ENCODE measurements around the gene LGI4. TPM values are rescaled to one million over a fixed set of nuclear protein-coding genes. Genes with fewer than 3 reads are reported as not detected.
"Not testable (repeated sequence)": the region's sequence is repeated elsewhere in the genome, so short reads cannot be mapped to it uniquely, and the experiment has no call there.

LGI4 gene
- total RNA-seq, 1 donor from 2014 or later, result not detected

DNA sequence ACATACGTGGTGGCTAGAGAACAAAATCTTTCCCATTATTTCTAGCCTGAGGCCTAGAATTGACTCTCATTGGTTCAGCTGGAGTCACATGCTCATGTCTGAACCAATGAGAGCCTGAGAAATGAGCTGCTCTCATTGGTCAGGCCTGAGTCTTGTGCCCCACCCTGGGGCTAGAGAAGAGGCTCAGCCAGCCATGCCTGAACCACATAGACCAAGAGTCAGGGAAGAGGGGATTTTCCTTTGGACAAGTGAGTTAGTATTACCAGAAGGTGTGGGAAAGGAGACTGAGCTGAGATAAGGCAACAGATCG lies 26.5 kb upstream of the LGI4 start:
- DNase-seq (ENCODE audit: extremely low read depth, low read depth, low spot score), result no peak

DNA sequence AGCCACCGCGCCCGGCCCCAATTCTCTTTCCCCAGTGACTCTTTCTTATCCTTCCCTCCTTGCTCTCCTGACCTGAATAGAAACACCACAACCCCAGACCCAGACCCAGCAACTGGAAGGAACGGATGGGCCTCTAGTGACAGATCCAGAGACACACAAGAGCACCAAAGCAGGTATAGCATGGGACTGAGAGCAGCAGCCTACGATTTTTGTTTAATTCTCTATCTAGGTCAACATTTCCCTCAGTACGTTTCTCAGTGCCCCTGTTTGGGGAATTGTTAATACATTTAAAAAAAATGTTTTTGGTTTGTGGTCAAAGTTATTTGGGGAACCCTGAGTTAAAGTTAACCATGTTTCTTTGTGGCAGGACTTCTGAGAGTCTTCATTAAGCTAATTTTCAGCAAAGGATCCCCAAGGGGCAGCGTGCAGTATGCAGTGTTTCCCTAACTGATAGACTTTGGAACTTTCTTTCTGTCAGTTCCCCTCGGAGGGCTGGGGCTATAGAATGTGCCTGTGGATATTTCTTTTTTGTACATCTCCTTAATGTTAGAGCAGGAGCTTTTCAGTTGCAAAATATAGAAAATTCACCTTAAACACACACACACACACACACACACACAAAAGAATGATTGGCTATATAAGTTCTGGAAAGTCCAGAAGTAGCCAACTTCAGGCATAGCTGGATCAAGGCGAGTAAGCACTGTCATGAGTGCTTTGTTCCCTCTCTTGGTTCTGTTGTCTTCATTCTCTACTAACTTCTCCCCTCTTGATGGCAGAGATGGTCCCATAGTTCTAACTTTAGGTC lies 26.0 kb upstream of the LGI4 start:
- no peak for DNase-seq (ENCODE audit: extremely low read depth, low read depth, low spot score)

DNA sequence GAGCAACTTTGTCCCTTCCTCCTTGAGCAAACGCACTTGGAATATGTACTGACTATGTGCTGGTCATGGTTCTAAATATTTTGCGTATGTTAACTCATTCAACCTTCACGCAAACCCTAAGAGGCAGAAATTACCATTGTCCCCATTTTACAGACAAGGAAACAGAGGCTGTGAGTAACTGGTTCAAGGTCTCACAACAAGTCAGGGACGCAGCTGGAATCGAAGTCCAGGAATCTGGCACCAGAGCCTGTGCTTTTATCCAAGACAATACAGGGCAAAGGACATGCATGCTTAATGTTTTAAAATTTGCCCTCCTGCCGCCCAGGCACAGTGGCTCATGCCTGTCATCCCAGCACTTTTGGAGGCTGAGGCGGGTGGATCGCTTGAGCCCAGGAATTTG lies 24.7 kb upstream of the LGI4 start:
- DNase-seq (ENCODE audit: extremely low read depth, low read depth, low spot score), result no peak

DNA sequence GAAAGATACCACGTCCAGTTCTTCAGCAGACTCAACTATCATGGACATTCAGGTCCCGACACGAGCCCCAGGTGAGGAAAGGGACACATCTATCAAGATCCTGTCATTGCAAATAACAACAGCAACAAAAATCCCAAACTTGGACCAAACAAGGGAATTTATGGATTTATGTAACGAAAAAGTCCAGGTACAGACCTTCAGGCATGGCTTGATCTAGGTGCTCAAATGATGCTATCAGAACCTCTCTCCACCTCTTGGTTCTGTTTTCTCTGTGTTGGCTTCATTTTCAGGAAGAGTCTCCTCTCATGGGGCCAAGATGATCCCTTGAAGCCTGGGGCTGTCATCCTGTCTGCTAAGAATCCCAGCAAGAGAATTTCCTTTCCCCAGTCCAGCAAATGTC lies 22.6 kb upstream of the LGI4 start:
- no peak for DNase-seq (ENCODE audit: extremely low read depth, low read depth, low spot score)

DNA sequence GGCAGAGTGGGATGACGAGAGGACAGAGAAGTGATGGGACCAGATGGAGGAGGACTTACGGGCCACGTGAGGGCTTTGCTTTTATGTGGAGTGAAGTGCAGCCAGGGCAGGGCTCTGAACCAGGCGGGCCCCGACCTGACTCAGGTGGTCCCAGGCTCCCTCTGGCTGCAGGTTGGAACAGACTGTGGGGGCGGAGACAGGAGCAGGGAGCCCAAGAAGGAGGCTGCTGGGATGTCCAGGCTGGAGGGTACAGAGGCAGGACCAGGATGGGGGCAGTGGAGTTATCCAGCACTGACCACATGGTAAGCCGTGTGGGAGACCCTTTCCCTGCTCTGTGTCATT lies 21.8 kb upstream of the LGI4 start:
- no peak for DNase-seq (ENCODE audit: extremely low read depth, low read depth, low spot score)

DNA sequence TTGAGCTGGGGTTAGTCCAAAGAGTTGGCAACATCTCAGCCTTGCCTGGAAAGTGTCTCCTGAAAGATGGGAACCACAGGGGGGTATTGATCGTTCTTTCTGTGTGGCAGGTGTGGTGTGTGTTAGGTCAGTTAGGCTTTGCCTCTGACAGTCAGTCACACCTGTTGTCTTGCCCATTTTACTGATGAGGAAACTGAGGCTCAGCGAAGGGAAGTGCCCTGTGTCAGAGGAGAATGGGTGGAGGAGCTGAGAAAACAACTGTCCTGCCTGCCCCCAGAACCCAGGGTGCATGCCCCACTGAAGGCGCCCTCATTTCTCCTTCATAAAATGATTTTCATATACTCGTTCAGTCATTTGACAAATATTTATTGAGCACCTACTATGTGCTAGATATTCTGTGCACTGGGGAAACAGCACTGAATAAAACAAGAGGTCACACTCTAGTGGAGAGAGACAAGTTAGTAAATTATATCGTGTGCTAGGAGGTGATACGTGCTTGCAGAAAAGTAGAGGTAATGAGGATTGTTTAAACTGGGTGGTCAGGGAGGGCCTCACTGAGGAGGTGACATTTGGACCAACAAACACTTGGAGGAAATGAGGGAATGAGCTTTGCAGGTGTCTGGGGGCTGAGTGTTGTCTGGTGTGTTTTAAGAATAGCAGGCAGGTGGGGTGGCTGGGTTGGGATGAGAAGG lies 21.3 kb upstream of the LGI4 start:
- DNase-seq (ENCODE audit: extremely low read depth, low read depth, low spot score), result no peak

DNA sequence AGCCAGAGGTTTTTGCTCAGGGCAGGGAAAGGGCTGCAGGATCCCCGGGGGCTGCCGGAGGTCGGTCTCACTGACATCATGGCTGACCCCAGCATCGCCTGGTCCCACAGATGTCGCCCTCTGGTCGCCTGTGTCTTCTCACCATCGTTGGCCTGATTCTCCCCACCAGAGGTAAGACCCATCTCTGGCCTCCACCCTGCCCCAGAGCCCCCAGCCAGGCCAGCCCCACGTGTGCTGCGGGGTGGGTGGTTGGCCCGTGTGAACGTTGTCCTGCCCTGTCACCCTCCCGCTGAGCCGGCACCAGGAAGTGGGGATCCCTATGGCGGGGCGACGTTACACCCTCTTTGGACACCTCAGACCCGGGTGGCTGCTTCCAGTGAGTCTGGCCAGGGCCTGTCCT lies 20.6 kb upstream of the LGI4 start:
- DNase-seq (ENCODE audit: extremely low read depth, low read depth, low spot score), result no peak

DNA sequence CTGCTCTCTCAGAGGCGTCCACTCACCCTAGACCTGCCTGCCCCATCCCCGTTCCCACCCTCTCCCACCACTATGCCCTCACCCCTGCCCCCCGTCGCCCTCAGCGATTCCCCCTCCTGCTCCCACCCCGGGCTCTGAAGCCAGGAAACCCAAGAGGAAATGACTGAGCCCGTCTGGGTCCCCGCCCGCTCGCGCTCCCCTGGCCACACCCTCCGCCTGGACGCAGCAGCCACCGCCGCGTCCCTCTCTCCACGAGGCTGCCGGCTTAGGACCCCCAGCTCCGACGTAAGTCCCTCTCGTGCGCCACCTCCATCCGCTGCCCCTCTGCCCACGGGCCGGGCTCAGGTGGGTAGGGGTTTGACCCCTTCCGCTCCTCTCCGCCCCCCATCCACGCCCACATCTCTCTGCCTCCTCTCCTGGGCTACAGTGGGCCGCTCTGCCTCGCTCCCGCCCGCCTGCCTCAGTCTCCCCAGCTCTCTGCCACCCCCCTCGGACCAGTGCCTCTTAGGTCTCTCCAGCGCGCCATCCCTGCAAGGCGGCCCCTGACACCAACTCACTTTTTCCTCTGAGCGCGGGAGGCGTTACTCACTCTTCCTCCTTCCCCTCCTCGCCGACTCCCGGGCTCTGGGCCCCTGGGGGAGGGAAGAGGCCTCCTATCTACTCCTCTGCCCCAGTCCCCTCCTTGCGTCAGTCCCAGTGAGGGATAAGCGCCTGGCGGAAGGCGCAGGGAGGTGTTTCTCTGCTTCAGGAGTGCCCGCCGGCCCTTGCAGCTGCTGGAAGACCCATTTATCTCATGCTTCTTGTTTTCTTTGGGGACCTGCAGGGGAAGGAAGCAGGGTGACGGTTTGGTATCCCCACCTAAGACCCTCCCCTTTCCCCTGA lies 19.9 kb upstream of the LGI4 start, which contains the start of gene FXYD5:
TSS of gene FXYD5 (plus strand) at position 211 of the 882 bp plus-strand sequence. CDS start 816 bp downstream, outside the sequence.
- no peak for DNase-seq (ENCODE audit: extremely low read depth, low read depth, low spot score)

DNA sequence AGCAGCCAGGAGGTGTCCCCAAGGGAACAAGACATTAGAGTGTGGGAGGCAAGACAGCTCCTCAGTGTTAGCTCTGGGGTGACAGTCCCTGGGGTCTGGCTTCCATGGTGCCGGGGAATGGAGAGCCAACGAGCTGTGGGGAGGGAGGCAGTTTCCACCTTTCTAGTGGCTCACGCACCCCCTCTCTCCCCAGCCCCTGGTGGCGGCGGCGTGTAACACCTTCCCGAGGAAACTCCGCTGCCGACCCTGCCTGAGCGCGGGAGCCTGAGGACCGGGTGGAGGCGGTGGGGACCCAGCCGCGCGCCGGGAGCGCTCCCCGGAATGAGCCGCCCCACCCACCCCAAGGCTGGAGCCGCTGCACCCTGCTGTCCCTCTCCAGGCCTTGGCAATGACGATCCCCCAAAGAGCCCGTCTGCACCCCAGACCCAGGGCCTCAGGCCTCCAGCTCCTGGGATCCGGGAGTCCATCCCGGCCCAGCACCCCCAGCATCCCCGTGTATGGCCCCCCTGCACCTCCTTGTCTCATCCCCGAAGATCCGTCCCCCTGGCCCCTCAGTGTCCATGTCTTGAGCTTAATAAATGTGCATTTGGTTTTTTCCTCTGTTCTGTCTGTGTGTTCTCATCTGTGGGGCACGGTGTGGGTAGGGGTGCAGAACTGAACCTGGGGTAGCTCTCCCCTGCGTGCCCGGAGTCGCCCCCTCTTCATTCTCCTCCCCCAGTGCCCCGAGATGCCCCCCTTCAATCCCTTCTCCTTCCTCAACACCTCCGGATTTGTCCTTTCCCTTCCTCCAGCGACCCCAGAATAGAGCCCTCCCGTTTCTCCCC lies 19.1 kb upstream of the LGI4 start:
- no peak for DNase-seq (ENCODE audit: extremely low read depth, low read depth, low spot score)

DNA sequence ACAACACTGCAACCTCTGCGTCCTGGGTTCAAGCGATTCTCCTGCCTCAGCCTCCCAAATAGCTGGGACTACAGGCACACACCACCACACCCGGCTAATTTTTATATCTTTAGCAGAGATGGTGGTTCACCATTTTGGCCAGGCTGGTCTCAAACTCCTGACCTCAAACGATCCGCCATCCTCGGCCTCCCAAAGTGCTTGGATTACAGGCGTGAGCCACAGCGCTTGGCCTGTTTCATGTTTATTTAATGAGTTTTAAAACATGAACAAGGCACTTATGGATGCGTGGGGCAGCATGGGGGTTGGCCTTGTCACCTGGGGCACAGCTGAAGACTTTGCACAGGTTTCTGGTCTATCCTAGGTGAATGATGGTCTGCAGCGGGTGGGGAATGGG lies 18.3 kb upstream of the LGI4 start:
- DNase-seq (ENCODE audit: extremely low read depth, low read depth, low spot score), result not testable (repeated sequence)

DNA sequence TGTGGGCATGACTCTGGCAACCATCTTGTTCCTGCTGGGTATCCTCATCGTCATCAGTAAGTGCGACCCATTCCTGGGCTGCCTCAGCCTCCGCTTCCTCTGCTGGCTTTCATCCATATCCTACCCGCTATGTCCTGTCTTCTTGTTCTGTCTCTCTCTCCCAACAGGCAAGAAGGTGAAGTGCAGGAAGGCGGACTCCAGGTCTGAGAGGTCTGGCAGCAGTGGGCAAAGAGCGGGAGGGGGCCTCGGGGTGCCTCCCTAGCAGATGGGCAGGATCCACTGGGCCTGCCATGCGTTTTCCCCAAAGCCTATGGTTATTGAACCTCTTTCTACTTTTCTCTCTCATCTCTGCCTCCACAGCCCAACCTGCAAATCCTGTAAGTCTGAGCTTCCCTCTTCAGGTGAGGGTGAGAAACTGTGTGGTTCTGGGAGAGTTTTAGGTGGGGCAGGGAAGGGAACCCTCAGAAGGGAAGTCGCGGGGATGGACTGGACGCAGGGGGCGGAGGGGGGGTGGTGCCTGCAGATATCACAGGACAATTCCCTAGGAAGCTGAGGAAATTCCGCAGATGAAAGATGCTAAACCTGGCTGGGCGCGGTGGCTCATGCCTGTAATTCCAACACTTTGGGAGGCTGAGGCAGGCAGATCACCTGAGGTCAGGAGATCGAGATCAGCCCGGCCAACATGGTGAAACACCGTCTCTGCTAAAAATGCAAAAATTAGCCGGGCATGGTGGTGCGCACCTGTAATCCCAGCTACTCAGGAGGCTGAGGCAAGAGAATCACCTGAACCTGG lies 16.6 kb upstream of the LGI4 start:
- DNase-seq (ENCODE audit: extremely low read depth, low read depth, low spot score), result no peak

DNA sequence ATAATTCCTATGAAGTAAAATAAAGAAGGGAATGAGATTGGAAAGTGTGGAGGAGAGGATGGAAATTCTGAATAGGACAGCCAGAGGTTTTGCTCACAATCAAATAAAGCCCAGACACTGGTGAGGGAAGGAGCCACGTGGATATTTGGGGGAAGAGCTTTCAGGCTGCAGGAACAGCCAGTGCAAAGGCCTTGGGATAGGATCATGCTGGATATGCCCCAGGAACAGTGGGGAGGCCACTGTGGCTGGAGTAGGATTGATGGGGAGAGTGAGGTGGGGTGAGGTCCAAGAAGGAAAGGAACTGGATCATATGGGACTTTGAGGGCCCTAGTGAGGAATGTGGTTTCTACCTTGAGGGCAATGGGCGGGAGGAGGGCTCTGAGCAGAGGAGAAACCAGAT lies 15.6 kb upstream of the LGI4 start:
- DNase-seq (ENCODE audit: extremely low read depth, low read depth, low spot score), result no peak

DNA sequence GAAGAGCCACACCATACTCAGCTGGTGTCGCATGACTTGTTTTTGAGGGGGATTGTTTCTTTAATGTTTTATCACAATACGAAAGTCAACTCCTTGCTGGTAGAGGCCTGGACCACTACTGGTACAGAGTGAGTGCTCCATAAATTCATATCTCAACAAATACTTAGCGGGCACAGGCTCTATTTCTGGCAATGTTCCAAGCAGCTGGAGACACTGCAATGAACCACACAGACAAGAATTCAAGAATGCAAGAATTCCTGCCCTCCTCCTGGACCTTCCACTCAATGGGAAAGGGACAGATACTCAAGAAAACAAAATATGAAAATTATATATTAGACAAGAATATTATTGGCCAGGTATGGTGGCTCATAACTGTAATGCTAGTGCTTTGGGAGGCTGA lies 14.6 kb upstream of the LGI4 start:
- no peak for DNase-seq (ENCODE audit: extremely low read depth, low read depth, low spot score)

DNA sequence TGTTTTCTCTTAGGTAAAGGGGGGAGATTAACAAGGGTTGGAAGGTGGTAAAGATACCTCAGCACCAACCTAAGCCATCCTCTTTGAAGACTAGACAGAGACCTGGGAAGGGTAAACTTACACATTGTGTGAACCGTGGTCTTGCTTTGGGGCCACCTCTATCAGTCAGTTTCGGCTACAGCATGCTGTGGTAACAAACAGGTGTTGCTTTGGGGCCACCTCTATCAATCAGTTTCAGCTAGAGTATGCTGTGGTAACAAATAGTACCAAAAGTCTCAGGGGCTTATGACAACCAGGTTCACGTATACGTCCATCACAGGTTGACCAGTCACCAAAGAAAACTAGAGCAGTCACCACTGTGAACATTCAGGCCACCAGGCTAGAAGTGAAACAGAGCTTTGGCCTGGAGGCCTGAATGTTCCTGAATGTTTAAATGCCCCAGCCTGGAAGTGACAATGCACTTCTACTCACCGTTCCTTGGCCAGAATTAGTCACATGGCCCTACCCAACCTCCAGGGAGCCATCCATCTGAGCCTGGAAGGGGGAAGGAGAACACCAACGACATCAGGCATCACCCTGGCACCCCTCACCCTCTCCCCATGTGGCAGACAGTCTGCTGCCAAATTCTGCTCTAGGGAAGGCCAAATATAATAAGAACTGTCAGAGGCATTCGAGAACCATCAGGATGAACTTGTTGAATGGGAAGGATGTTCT lies 12.0 kb upstream of the LGI4 start:
- DNase-seq (ENCODE audit: extremely low read depth, low read depth, low spot score), result no peak

DNA sequence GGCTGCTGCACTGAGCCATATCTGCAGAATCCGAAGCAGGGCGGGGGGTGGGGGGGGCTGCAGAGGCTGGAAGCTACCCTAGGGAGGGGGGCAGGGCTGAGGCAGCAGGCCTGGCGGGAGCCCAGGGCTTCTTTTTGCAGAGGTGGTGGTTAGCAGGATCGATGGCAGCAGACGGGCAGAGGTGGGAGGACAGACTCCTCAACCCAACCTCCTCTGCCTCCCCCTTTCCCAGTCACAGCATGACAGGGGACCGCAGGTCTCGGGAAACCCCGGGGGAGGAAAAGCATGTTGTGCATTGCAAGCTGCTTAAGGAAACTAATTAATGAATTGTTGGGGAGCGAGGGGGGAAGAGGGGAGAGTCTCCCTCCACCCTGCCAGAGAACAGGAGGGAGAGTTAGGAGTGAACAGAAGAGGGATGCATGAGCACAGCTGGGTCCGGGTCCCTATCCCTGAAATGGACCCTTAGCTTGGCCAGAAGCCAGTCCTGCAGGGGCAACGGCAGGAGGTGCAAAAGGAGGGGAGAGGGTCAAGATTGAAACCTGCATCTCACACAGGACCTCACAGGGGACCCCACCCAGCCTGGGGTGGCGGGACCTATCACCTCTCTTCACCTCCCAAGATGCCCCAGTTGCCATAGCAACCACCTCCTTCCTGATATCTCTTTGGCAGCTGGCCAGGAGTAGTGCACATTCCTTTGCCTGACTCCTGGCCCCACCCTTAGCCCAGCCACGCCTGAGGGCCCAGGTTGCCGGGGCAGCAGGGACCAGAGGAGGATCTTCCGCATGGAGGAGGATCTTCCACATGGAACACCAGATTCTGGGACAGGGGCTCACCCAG lies 10.0 kb upstream of the LGI4 start:
- DNase-seq (ENCODE audit: extremely low read depth, low read depth, low spot score), result no peak

DNA sequence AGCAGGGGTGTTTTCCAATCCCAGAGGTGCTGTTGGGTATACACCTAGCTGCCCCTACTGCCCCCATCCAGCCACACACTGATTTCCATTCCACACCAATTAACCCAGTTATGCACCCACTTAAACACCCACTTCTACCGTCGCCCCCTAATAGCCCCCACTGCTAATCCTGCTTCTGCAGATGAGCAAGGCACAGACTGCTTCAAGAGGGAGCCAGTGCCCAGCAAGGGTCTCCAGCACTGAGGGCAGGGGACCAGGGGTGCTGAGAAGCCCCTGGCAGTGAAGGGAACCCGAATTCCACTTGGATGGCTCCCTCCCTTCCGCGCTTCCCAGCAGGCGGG lies 9.4 kb upstream of the LGI4 start:
- DNase-seq (ENCODE audit: extremely low read depth, low read depth, low spot score), result no peak

DNA sequence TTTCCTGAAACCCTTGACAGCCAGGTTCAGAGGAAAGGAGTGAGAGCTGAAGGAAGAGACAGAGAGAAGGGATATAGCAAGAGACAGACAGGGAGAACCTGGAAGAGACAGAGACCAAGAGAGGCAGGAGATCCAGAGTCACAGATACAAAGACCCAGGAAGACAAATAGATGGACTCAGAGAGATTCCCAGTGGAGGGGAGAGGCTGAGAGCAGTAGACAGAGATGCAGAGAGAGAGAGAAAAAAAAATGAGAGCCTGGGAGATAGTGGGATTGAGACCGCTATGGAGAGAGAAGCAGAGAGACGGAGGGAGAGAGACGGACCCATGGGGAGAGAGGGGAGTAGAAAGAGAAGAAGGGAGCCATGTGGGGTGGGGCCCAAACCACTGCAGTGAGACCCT lies 9.0 kb upstream of the LGI4 start:
- DNase-seq (ENCODE audit: extremely low read depth, low read depth, low spot score), result no peak

DNA sequence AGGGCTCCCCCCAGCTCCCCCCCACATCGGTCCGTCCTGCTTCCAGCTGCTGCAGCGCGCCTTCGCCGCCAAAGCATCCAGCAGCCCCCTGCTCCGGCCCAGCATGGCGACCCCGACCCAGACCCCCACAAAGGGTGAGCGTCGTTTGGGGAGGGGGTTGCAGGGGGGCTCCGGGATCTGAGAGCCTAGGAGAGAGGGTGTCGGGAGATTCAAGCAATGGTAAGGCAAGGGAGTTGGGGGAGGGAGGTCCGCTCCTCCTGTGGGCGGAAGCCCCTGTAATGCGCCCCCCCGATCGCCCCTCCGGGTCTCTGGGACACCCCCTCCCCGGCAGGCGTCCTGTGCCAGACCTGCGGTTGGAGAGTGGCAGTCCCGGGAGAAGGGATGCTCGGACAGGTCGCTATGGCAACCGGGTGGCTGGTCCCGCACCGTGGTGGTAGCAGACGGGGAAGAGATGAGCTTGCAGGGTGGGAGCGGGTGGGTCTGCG lies 8.4 kb upstream of the LGI4 start, which contains the start of gene FXYD7:
TSS of gene FXYD7 (plus strand) at position 25 of the 485 bp plus-strand sequence. CDS start at position 104, 79 bp downstream.
- DNase-seq (ENCODE audit: extremely low read depth, low read depth, low spot score), result no peak

Measured in glomerular endothelial cell (primary cell).